Tibial nerve (tissue), 4 donors: ENCODE data around the gene CABYR.

Experiments used
- CTCF ChIP-seq, 5 experiments: fragments of 200-600 bp in 3 of 5; fragments of 450-650 bp in 2 of 5; sonication (generic) in 3 of 5; IDR thresholded peaks; one replicate each; pipeline ENCODE4 v1.5.1; 2016 to 2019; ENCODE audit warnings: antibody characterized with exemption in 5 of 5, mild to moderate bottlenecking in 3 of 5, moderate library complexity in 2 of 5
- EP300 ChIP-seq, 2 donors: sonication (generic); formaldehyde crosslinking; IDR thresholded peaks; one replicate each; pipeline ENCODE4 v1.6.1; 2017; ENCODE audit warnings: antibody characterized with exemption in 2 of 2, mild to moderate bottlenecking in 1 of 2
- POLR2A ChIP-seq, 2 donors: fragments of 450-650 bp; IDR thresholded peaks; one replicate each; pipeline ENCODE4 v1.6.1; 2017; ENCODE audit warnings: antibody characterized with exemption in 2 of 2, mild to moderate bottlenecking in 2 of 2, moderate library complexity in 2 of 2

GRCh38 chr18:24108641-24109040 is 30.2 kb upstream of the CABYR start:
- TF ChIP-seq EP300 (IDR thresholded peaks at IDR 0.05) (no peak), CTCF (IDR thresholded peaks at IDR 0.05) (no peak), POLR2A (IDR thresholded peaks at IDR 0.05) (no peak)
